IMR-90 (cell line): Measurements from ENCODE around the gene FMO1.

ENCODE experiments used
- CEBPB ChIP-seq: IDR thresholded peaks from 2 replicates; pipeline ENCODE4 v1.6.1; 2012; ENCODE audit warnings: low read depth, low read length, improper control_type of control experiment
- CTCF ChIP-seq: conservative IDR thresholded peaks from 2 replicates; pipeline ENCODE4 v1.5.1; 2012; ENCODE audit warnings: mild to moderate bottlenecking, low read depth, low read length, improper control_type of control experiment
- ELK1 ChIP-seq: fragments of 150-350 bp; IDR thresholded peaks from 2 replicates; pipeline ENCODE4 v1.6.1; 2016; ENCODE audit warnings: low read depth, mild to moderate bottlenecking, low read length, moderate library complexity, borderline replicate concordance
- FOS ChIP-seq: fragments of 150-350 bp; IDR thresholded peaks from 2 replicates; pipeline ENCODE4 v1.6.1; 2016; ENCODE audit warnings: low read depth, low read length
- MAFK ChIP-seq: IDR thresholded peaks from 2 replicates; pipeline ENCODE4 v1.6.1; 2012; ENCODE audit warnings: low read depth, low read length, improper control_type of control experiment
- POLR2A ChIP-seq: IDR thresholded peaks from 2 replicates; pipeline ENCODE4 v1.6.1; 2012; ENCODE audit warnings: mild to moderate bottlenecking, low read depth, low read length
- RAD21 ChIP-seq: IDR thresholded peaks from 2 replicates; pipeline ENCODE4 v1.6.1; 2012; ENCODE audit warnings: low read length, improper control_type of control experiment
- RFX5 ChIP-seq: IDR thresholded peaks from 2 replicates; pipeline ENCODE4 v1.8.0; 2012; ENCODE audit warnings: low read depth, mild to moderate bottlenecking, low read length, moderate library complexity
- USF2 ChIP-seq: fragments of 150-350 bp; IDR thresholded peaks from 2 replicates; pipeline ENCODE4 v1.6.1; 2017; ENCODE audit warnings: mild to moderate bottlenecking, antibody characterized with exemption, low read length, low read depth

- TF ChIP-seq RFX5 (no peak), POLR2A (no peak), CTCF (no peak), FOS (no peak), RAD21 (no peak), ELK1 (no peak), USF2 (no peak), CEBPB (no peak), MAFK (no peak)
Measured at GRCh38 chr1:171334024-171334640, 85.8 kb downstream of the FMO1 start.
